Lung (tissue), 12 donors: Measurements from ENCODE around the gene ARHGEF28. TPM values are rescaled to one million over a fixed set of nuclear protein-coding genes. Genes with fewer than 3 reads are reported as not detected.

Source experiments
- ATAC-seq: fragments of 200-7000 bp; cut with Tn5 transposase; one replicate; pipeline ENCODE4 v1.9.1; 2020; ENCODE audit warnings: moderate number of reproducible peaks; ENCODE audit not compliant: insufficient read depth, low FRiP score
- DNase-seq, 3 donors: peaks; one replicate each; pipeline ENCODE4 v3.0.0-alpha.2; 2013 to 2017
- H3K27ac ChIP-seq, 2 donors: one replicate each; pipeline ENCODE4 v1.5.1; 2013; ENCODE audit warnings: mild to moderate bottlenecking in 2 of 2, moderate library complexity in 2 of 2, control low read depth in 1 of 2, inconsistent platforms in 1 of 2, low read depth in 1 of 2, low read length in 1 of 2
- H3K27me3 ChIP-seq, 3 donors: one replicate each; pipeline ENCODE4 v1.5.1; 2013; ENCODE audit warnings: low read length in 2 of 3; ENCODE audit not compliant: control insufficient read depth in 3 of 3, insufficient read depth in 3 of 3
- H3K36me3 ChIP-seq, 4 donors: one replicate each; pipeline ENCODE4 v1.5.1; 2013; ENCODE audit warnings: low read length in 4 of 4, mild to moderate bottlenecking in 1 of 4, moderate library complexity in 1 of 4; ENCODE audit not compliant: control insufficient read depth in 4 of 4, insufficient read depth in 4 of 4
- H3K4me1 ChIP-seq, 5 donors: one replicate each; pipeline ENCODE4 v1.5.1; 2013; ENCODE audit warnings: low read length in 5 of 5, mild to moderate bottlenecking in 2 of 5, moderate library complexity in 1 of 5; ENCODE audit not compliant: control insufficient read depth in 5 of 5, insufficient read depth in 5 of 5
- H3K4me3 ChIP-seq: one replicate; pipeline ENCODE4 v1.5.1; 2013; ENCODE audit warnings: mild to moderate bottlenecking, control low read depth, moderate library complexity
- H3K9ac ChIP-seq, 2 donors: one replicate each; pipeline ENCODE4 v1.5.1; 2013; ENCODE audit warnings: low read length in 2 of 2, control low read depth in 1 of 2; ENCODE audit not compliant: insufficient read depth in 1 of 2
- H3K9me3 ChIP-seq, 4 donors: one replicate each; pipeline ENCODE4 v1.5.1; 2013; ENCODE audit warnings: low read length in 3 of 4, mild to moderate bottlenecking in 1 of 4, moderate library complexity in 1 of 4; ENCODE audit not compliant: control insufficient read depth in 4 of 4, insufficient read depth in 3 of 4
- CTCF ChIP-seq: IDR thresholded peaks from 2 replicates; pipeline ENCODE4 v1.5.1; 2012; ENCODE audit warnings: mild to moderate bottlenecking; ENCODE audit errors: control extremely low read depth, extremely low read depth
- WGBS, 2 donors: extraction: QIAGEN DNeasy Blood & Tissue Kit; methylation state at CpG; one replicate each; pipeline ENCODE4 v1.1.7; 2013; 5-methylcytosine and 5-hydroxymethylcytosine counted together
- polyA plus RNA-seq, 2 donors: library from polyadenylated mRNA; stranded (reverse); fragments of 200-250 nt; gene quantifications; one replicate each; pipeline ENCODE4 v1.2.1, GENCODE V29; 2013
- total RNA-seq, 2 donors: library from RNA; depleted of rRNA in 1 of 2; stranded (reverse); fragments of >200 nt in 1 of 2; gene quantifications; one replicate each; pipeline ENCODE4 v1.2.1, GENCODE V29; 2014 to 2021
- donor health status: control.
- donor health status: control.
- donor health status: Bipolar disorder and iron deficiency.
- donor health status: healthy.
- donor health status: DM: yes; HTN: yes; CAD: no.

The ARHGEF28 gene
- total and polyA plus RNA-seq, 4 donors = 3.0 to 13.0 (median 10.0) TPM

DNA sequence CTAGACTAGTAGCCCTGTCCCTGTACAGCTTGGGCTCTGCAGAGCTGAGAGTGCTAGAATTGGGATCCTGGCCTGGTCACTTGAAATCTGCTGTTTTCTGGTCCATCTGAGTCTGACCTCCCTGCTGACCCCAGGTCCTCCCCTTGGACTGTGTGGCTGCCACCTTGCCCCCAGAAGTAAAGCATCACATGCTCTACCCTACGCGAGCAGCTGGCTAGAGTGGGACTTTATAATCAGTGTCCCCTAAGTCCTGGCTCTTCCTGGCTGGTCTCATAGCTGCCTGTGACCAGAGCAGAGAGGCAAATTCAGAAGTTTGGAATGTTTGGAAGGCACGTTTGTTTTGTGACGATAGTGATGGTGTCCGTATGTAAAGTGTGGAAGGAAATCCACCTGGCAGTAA lies 81.0 kb downstream of the ARHGEF28 start:
- no peak for DNase-seq
- H3K9me3 ChIP-seq = peaks cover 0 to 5% (median 4%) of the 10 kb centered on the region in 4 donors
- no peak for ATAC-seq
- no peaks in the 10 kb centered on the region for H3K4me1 ChIP-seq
- no peak overlapping the region for H3K4me3 ChIP-seq
- H3K27ac ChIP-seq = no peak overlapping the region
- H3K9ac ChIP-seq = no peak overlapping the region
- H3K36me3 ChIP-seq = no peaks in the 10 kb centered on the region
- 88 to 94% methylated on average over 5 of the region's 5 CpGs for WGBS, 2 donors
- H3K27me3 ChIP-seq = no peaks in the 10 kb centered on the region
- TF ChIP-seq CTCF = no peak

GRCh38 chr5:73709536-73710129 lies 83.6 kb downstream of the ARHGEF28 start:
- Histone ChIP-seq H3K27ac (no peak overlapping the region), H3K9me3 (peaks cover 0 to 5% (median 4%) of the 10 kb centered on the region in 4 donors), H3K9ac (no peak overlapping the region), H3K4me3 (no peak overlapping the region), H3K27me3 (no peaks in the 10 kb centered on the region), H3K4me1 (no peaks in the 10 kb centered on the region), H3K36me3 (no peaks in the 10 kb centered on the region)
- no peak for TF ChIP-seq CTCF
- ATAC-seq (no peak), DNase-seq (no peak)
- WGBS, 2 donors = 87 to 97% methylated on average over 5 of the region's 5 CpGs

GRCh38 chr5:73716284-73716808 lies 90.3 kb downstream of the ARHGEF28 start:
- ATAC-seq = no peak
- no peak for DNase-seq
- WGBS, 2 donors = 90 to 97% methylated on average over 3 of the region's 3 CpGs
- no peaks in the 10 kb centered on the region for H3K9me3 ChIP-seq
- H3K4me3 ChIP-seq = no peak overlapping the region
- no peaks in the 10 kb centered on the region for H3K27me3 ChIP-seq
- TF ChIP-seq CTCF = no peak
- no peak overlapping the region for H3K27ac ChIP-seq
- H3K9ac ChIP-seq = no peak overlapping the region
- no peaks in the 10 kb centered on the region for H3K36me3 ChIP-seq
- peaks cover 0 to 3% (median 0%) of the 10 kb centered on the region in 5 donors for H3K4me1 ChIP-seq

DNA sequence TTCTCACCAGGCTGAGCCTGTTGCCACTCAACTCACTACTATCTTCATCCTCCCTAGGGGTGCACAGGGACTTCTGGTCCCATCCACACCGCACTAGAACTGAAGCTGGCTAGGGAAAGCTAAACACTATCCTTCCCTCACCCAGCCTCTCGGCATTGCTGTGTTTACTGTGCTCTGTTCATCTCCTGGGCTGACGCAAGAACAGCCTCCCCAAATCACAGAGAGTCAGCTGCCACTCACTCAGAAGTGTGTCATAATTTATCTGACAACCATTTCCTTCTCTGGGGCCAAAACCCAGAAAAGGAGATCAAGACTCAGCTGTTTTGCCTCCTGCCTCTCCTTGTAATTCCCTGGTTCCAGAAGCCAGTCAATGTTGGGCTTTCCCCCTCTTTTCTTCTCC lies 92.8 kb downstream of the ARHGEF28 start:
- ATAC-seq (no peak), DNase-seq (no peak)
- H3K27ac ChIP-seq = no peak overlapping the region
- H3K4me1 ChIP-seq = peaks cover 0 to 17% (median 3%) of the 10 kb centered on the region in 5 donors
- no peaks in the 10 kb centered on the region for H3K9me3 ChIP-seq
- no peaks in the 10 kb centered on the region for H3K36me3 ChIP-seq
- no peaks in the 10 kb centered on the region for H3K27me3 ChIP-seq
- no peak overlapping the region for H3K4me3 ChIP-seq
- no peak overlapping the region for H3K9ac ChIP-seq
- TF ChIP-seq CTCF = no peak
- WGBS, 2 donors = 77 to 86% methylated on average over 3 of the region's 3 CpGs
